ENCODE data around the gene TCTN1.
"Not testable (repeated sequence)": the region's sequence is repeated elsewhere in the genome, so short reads cannot be mapped to it uniquely, and the experiment has no call there.

The TCTN1 gene

GRCh38 chr12:110622582-110622981, 8.7 kb downstream of the TCTN1 start:
- Histone ChIP-seq H3K4me3 (ENCODE audit: low read length) (no peak overlapping the region), H3K27ac (ENCODE audit: low read depth, low read length) (no peak overlapping the region), H3K9ac (ENCODE audit: low read length) (no peak overlapping the region), H3K27me3 (ENCODE audit: control insufficient read depth, insufficient read depth, low read length) (no peaks in the 10 kb centered on the region), H3K4me1 (ENCODE audit: control insufficient read depth, insufficient read depth, low read length) (no peaks in the 10 kb centered on the region), H3K36me3 (ENCODE audit: control insufficient read depth, insufficient read depth, low read length) (no peaks in the 10 kb centered on the region)

DNA sequence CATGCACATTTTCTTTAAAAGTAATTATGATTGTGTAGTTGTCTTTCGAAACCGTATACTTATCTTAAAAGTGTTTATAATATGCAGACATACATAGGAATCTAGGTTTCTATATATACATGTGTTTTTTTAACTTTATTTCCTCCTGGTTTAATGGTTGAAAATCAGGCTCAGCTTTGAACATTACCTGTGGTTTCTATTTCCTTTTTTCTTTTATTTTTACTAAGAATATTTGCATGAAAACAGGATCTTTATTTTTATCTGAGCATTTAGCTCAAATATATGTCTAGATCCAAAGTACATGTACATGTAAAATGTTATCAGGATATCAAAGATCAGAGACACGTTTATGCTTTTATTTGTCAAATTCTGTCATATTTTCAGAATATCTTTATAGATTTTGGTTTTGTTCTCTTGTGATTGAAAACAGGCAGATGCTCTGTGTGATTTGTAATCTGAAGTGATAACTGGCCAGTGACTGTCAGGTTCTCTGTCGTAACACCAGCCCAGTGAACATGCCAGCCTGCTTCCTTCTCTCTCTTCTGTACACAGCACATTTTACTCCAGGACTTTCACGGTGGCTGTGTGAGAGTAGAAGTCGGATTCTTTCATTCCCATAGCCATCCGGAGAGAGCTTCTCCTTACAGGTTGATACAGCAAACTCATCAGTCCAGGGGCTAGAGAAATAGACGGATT, 13.7 kb downstream of the TCTN1 start:
- Histone ChIP-seq H3K4me1 (ENCODE audit: control insufficient read depth, insufficient read depth, low read length) (no peaks in the 10 kb centered on the region), H3K9ac (ENCODE audit: low read length) (no peak overlapping the region), H3K4me3 (ENCODE audit: low read length) (no peak overlapping the region), H3K36me3 (ENCODE audit: control insufficient read depth, insufficient read depth, low read length) (peaks cover 2% of the 10 kb centered on the region), H3K27me3 (ENCODE audit: control insufficient read depth, insufficient read depth, low read length) (no peaks in the 10 kb centered on the region), H3K27ac (ENCODE audit: low read depth, low read length) (no peak overlapping the region)

- Histone ChIP-seq H3K27me3 (ENCODE audit: control insufficient read depth, insufficient read depth, low read length) (no peaks in the 10 kb centered on the region), H3K27ac (ENCODE audit: low read depth, low read length) (no peak overlapping the region), H3K36me3 (ENCODE audit: control insufficient read depth, insufficient read depth, low read length) (peaks cover 10% of the 10 kb centered on the region), H3K4me3 (ENCODE audit: low read length) (no peak overlapping the region), H3K4me1 (ENCODE audit: control insufficient read depth, insufficient read depth, low read length) (peaks cover 4% of the 10 kb centered on the region), H3K9ac (ENCODE audit: low read length) (no peak overlapping the region)
Observed at GRCh38 chr12:110635055-110635454, 21.1 kb downstream of the TCTN1 start.

GRCh38 chr12:110636516-110636915, 22.6 kb downstream of the TCTN1 start:
- H3K36me3 ChIP-seq (ENCODE audit: control insufficient read depth, insufficient read depth, low read length) = peaks cover 10% of the 10 kb centered on the region
- no peak overlapping the region for H3K9ac ChIP-seq (ENCODE audit: low read length)
- peaks cover 4% of the 10 kb centered on the region for H3K4me1 ChIP-seq (ENCODE audit: control insufficient read depth, insufficient read depth, low read length)

GRCh38 chr12:110637869-110638441, 24.0 kb downstream of the TCTN1 start:
- Histone ChIP-seq H3K4me3 (ENCODE audit: low read length) (no peak overlapping the region), H3K36me3 (ENCODE audit: control insufficient read depth, insufficient read depth, low read length) (peaks cover 5% of the 10 kb centered on the region), H3K4me1 (ENCODE audit: control insufficient read depth, insufficient read depth, low read length) (peaks cover 4% of the 10 kb centered on the region), H3K27me3 (ENCODE audit: control insufficient read depth, insufficient read depth, low read length) (no peaks in the 10 kb centered on the region), H3K27ac (ENCODE audit: low read depth, low read length) (no peak overlapping the region), H3K9ac (ENCODE audit: low read length) (no peak overlapping the region)

More at GRCh38 chr12:110636516-110636915, 22.6 kb downstream of the TCTN1 start:
- H3K27me3 ChIP-seq (ENCODE audit: control insufficient read depth, insufficient read depth, low read length) = no peaks in the 10 kb centered on the region
- no peak overlapping the region for H3K27ac ChIP-seq (ENCODE audit: low read depth, low read length)
- H3K4me3 ChIP-seq (ENCODE audit: low read length) = no peak overlapping the region

- Histone ChIP-seq H3K27me3 (ENCODE audit: control insufficient read depth, insufficient read depth, low read length) (no peaks in the 10 kb centered on the region), H3K4me1 (ENCODE audit: control insufficient read depth, insufficient read depth, low read length) (peaks cover 4% of the 10 kb centered on the region), H3K4me3 (ENCODE audit: low read length) (no peak overlapping the region), H3K27ac (ENCODE audit: low read depth, low read length) (no peak overlapping the region), H3K36me3 (ENCODE audit: control insufficient read depth, insufficient read depth, low read length) (peaks cover 5% of the 10 kb centered on the region), H3K9ac (ENCODE audit: low read length) (no peak overlapping the region)
Observed at GRCh38 chr12:110638796-110639195, 24.9 kb downstream of the TCTN1 start.

- H3K27me3 ChIP-seq (ENCODE audit: control insufficient read depth, insufficient read depth, low read length) = no peaks in the 10 kb centered on the region
- peak overlapping the region; percentile 3 for H3K27ac ChIP-seq (ENCODE audit: low read depth, low read length)
- no peak overlapping the region for H3K9ac ChIP-seq (ENCODE audit: low read length)
- no peak overlapping the region for H3K4me3 ChIP-seq (ENCODE audit: low read length)
- peaks cover 4% of the 10 kb centered on the region for H3K4me1 ChIP-seq (ENCODE audit: control insufficient read depth, insufficient read depth, low read length)
- peaks cover 5% of the 10 kb centered on the region for H3K36me3 ChIP-seq (ENCODE audit: control insufficient read depth, insufficient read depth, low read length)
Observed at GRCh38 chr12:110639336-110640141, 25.6 kb downstream of the TCTN1 start.

GRCh38 chr12:110640275-110641025, 26.5 kb downstream of the TCTN1 start:
- Histone ChIP-seq H3K36me3 (ENCODE audit: control insufficient read depth, insufficient read depth, low read length) (peaks cover 5% of the 10 kb centered on the region), H3K27ac (ENCODE audit: low read depth, low read length) (no peak overlapping the region), H3K4me3 (ENCODE audit: low read length) (no peak overlapping the region), H3K4me1 (ENCODE audit: control insufficient read depth, insufficient read depth, low read length) (peaks cover 4% of the 10 kb centered on the region), H3K9ac (ENCODE audit: low read length) (no peak overlapping the region), H3K27me3 (ENCODE audit: control insufficient read depth, insufficient read depth, low read length) (no peaks in the 10 kb centered on the region)

DNA sequence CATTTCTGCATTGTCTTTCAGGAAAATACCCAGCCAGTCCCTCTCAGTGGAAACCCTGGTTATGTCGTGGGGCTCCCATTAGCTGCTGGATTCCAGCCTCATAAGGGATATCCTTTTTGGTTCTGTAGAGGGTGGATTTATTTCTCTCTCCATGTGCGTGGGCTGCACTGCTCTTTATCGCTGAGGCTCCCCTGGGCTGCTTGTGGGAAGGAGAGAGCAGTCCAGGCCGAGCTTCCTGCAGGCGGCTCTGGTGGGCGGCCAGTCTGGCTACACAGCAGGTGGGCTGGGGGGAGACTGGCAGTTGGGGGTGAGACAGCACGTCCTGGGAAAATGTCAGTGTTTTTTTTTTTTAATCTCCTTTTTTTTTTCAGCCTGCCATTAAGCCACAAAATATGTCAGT, 27.6 kb downstream of the TCTN1 start:
- H3K27ac ChIP-seq (ENCODE audit: low read depth, low read length) = no peak overlapping the region
- peaks cover 1% of the 10 kb centered on the region for H3K36me3 ChIP-seq (ENCODE audit: control insufficient read depth, insufficient read depth, low read length)
- peaks cover 4% of the 10 kb centered on the region for H3K4me1 ChIP-seq (ENCODE audit: control insufficient read depth, insufficient read depth, low read length)
- no peaks in the 10 kb centered on the region for H3K27me3 ChIP-seq (ENCODE audit: control insufficient read depth, insufficient read depth, low read length)
- H3K9ac ChIP-seq (ENCODE audit: low read length) = no peak overlapping the region
- no peak overlapping the region for H3K4me3 ChIP-seq (ENCODE audit: low read length)

DNA sequence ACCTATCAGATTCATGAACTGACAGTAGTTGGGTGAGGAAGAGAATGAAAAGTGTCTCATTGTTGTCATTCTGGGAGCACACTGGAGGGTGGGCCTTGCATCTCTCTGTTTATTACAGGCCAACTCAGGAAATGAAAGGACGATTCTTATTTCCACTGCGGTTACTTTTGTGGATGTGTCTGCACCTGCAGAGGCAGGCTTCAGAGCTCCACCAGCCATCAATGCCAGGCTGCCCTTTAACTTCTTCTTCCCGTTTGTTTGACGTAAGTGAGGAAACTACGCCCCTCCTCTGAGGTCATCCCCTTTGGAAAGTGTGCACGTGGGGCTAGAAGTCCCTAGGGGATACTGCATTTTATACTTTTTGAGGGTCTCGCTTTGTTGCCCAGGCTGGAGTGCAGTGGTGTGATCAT, 33.7 kb downstream of the TCTN1 start:
- Histone ChIP-seq H3K9ac (ENCODE audit: low read length) (no peak overlapping the region), H3K27ac (ENCODE audit: low read depth, low read length) (no peak overlapping the region), H3K4me1 (ENCODE audit: control insufficient read depth, insufficient read depth, low read length) (no peaks in the 10 kb centered on the region), H3K27me3 (ENCODE audit: control insufficient read depth, insufficient read depth, low read length) (no peaks in the 10 kb centered on the region), H3K4me3 (ENCODE audit: low read length) (no peak overlapping the region), H3K36me3 (ENCODE audit: control insufficient read depth, insufficient read depth, low read length) (peaks cover 4% of the 10 kb centered on the region)

DNA sequence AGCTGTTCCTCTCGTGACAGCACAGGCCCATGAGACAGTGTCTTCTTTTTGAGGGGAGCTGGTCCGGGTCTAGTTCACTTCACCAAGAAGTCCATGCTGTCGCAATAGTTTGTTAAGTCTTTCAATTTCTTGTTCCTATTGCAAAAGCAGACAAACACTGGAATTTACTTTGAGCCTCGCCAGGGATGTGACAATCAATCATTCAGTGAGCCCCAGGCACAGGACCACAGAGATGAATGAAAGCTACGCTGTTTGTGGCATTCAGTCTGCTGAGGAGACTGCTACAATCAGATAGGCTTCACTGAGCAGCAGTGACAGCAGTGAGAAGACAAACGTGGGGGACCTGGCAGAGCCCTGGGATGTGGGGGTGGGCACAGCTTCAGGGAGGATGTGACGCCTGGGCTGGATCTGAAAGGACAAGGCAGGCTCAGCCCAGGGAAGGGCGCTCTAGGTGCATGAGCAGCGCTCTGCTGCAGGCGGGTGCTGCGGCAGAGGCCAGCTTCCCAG, 35.5 kb downstream of the TCTN1 start:
- peaks cover 7% of the 10 kb centered on the region for H3K36me3 ChIP-seq (ENCODE audit: control insufficient read depth, insufficient read depth, low read length)
- H3K27me3 ChIP-seq (ENCODE audit: control insufficient read depth, insufficient read depth, low read length) = no peaks in the 10 kb centered on the region
- no peak overlapping the region for H3K9ac ChIP-seq (ENCODE audit: low read length)
- H3K4me3 ChIP-seq (ENCODE audit: low read length) = no peak overlapping the region
- H3K27ac ChIP-seq (ENCODE audit: low read depth, low read length) = no peak overlapping the region
- H3K4me1 ChIP-seq (ENCODE audit: control insufficient read depth, insufficient read depth, low read length) = no peaks in the 10 kb centered on the region

- not testable (repeated sequence) for H3K9ac ChIP-seq (ENCODE audit: low read length); H3K4me1 ChIP-seq (ENCODE audit: control insufficient read depth, insufficient read depth, low read length); H3K27ac ChIP-seq (ENCODE audit: low read depth, low read length); H3K27me3 ChIP-seq (ENCODE audit: control insufficient read depth, insufficient read depth, low read length); H3K4me3 ChIP-seq (ENCODE audit: low read length)
- H3K36me3 ChIP-seq (ENCODE audit: control insufficient read depth, insufficient read depth, low read length) = peaks cover 15% of the 10 kb centered on the region
Observed at GRCh38 chr12:110654238-110654637, 40.3 kb downstream of the TCTN1 start.

Data from rectal smooth muscle tissue (tissue), 1 donor.